H1 (cell line): ENCODE measurements around the gene TPMT. TPM values are rescaled to one million over a fixed set of nuclear protein-coding genes. Genes with fewer than 3 reads are reported as not detected.

Source experiments
- CTCF ChIA-PET: fragments of 300-600 bp; sonication (Branson Sonifier 250); formaldehyde crosslinking; loops from one replicate; lab custom pipeline; 2021; ENCODE audit not compliant: partially characterized antibody; lab: Charles Lee
- POLR2A ChIA-PET: fragments of 300-600 bp; sonication (Branson Sonifier 250); formaldehyde crosslinking; loops from one replicate; lab custom pipeline; 2021; ENCODE audit warnings: inconsistent platforms; ENCODE audit not compliant: partially characterized antibody; lab: Charles Lee
- DNase-seq, 2 experiments: peaks; one replicate each; pipeline versions ENCODE4 v3.0.0 to v3.0.0-alpha.2; 2010 to 2022; ENCODE audit warnings: low spot score in 2 of 2, low read depth in 1 of 2, mixed read lengths in 1 of 2
- FAIRE-seq: peaks from 2 replicates; lab custom pipeline; 2011; peaks lifted over from hg19 to GRCh38; lab: Jason Lieb, UNC
- H2AFZ ChIP-seq: 2 replicates; pipeline ENCODE4 v1.8.1; 2012; ENCODE audit warnings: low read length, inconsistent platforms
- H2AK5ac ChIP-seq: 2 replicates; pipeline ENCODE4 v1.6.1; 2013; ENCODE audit warnings: low read depth, low read length
- H2BK120ac ChIP-seq: replicated peaks from 2 replicates; pipeline ENCODE3; 2013; ENCODE audit warnings: low read depth, low read length, inconsistent platforms
- H2BK12ac ChIP-seq: 2 replicates; pipeline ENCODE4 v1.6.1; 2013; ENCODE audit warnings: low read depth, low read length
- H2BK15ac ChIP-seq: 2 replicates; pipeline ENCODE4 v1.6.1; 2013; ENCODE audit warnings: low read length
- H2BK20ac ChIP-seq: 2 replicates; pipeline ENCODE4 v1.6.1; 2013; ENCODE audit warnings: low read length
- H2BK5ac ChIP-seq: 2 replicates; pipeline ENCODE4 v1.6.1; 2013; ENCODE audit warnings: low read depth, low read length
- H3K14ac ChIP-seq: 2 replicates; pipeline ENCODE4 v1.6.1; 2013; ENCODE audit warnings: inconsistent platforms; ENCODE audit not compliant: insufficient read length
- H3K18ac ChIP-seq: 2 replicates; pipeline ENCODE4 v1.6.1; 2013; ENCODE audit warnings: low read length; ENCODE audit errors: extremely low read depth
- H3K23ac ChIP-seq: 2 replicates; pipeline ENCODE4 v1.6.1; 2013; ENCODE audit warnings: inconsistent platforms; ENCODE audit not compliant: insufficient read length
- H3K23me2 ChIP-seq: 2 replicates; pipeline ENCODE4 v1.6.1; 2013; ENCODE audit warnings: low read depth, low read length
- H3K27ac ChIP-seq: 2 replicates; pipeline ENCODE4 v1.6.1; 2011; ENCODE audit warnings: low read depth, low read length, inconsistent platforms
- H3K27me3 ChIP-seq, 4 experiments: replicated peaks in 1 of 4; 1 replicate in 1 of 4; 2 replicates in 3 of 4; pipeline versions ENCODE4 v1.6.1 to v1.8.1; 2011 to 2013; ENCODE audit warnings: low read length in 3 of 4, mild to moderate bottlenecking in 3 of 4, inconsistent platforms in 2 of 4, mixed read lengths in 2 of 4, moderate library complexity in 1 of 4; ENCODE audit not compliant: control insufficient read depth in 3 of 4, insufficient read depth in 3 of 4; ENCODE audit errors: extremely low read depth in 1 of 4
- H3K36me3 ChIP-seq, 4 experiments: 2 replicates each; pipeline versions ENCODE4 v1.6.1 to v1.8.1; 2011 to 2013; ENCODE audit warnings: mild to moderate bottlenecking in 4 of 4, low read length in 3 of 4, moderate library complexity in 2 of 4, control low read depth in 1 of 4, inconsistent platforms in 1 of 4; ENCODE audit not compliant: insufficient read depth in 4 of 4, control insufficient read depth in 2 of 4
- H3K4ac ChIP-seq: replicated peaks from 2 replicates; pipeline ENCODE3; 2013; ENCODE audit warnings: low read length, low read depth, mixed read lengths, inconsistent platforms; ENCODE audit not compliant: insufficient read length
- H3K4me1 ChIP-seq, 4 experiments: replicated peaks in 1 of 4; 1 replicate in 1 of 4; 2 replicates in 3 of 4; pipeline versions ENCODE4 v1.6.1 to v1.8.1; 2011 to 2013; ENCODE audit warnings: low read length in 3 of 4, inconsistent platforms in 2 of 4, mixed read lengths in 1 of 4; ENCODE audit not compliant: insufficient read depth in 4 of 4, control insufficient read depth in 3 of 4
- H3K4me2 ChIP-seq, 2 experiments: 2 replicates each; pipeline versions ENCODE4 v1.6.1 to v1.8.1; 2011 to 2013; ENCODE audit warnings: low read depth in 2 of 2, low read length in 2 of 2, control low read depth in 1 of 2, inconsistent platforms in 1 of 2, mild to moderate bottlenecking in 1 of 2; ENCODE audit not compliant: insufficient read depth in 1 of 2
- H3K4me3 ChIP-seq, 4 experiments: fragments of 200-600, 300-600 bp in 1 of 4; sonication (generic), shearing (Covaris generic), sonication (Bioruptor Twin) in 1 of 4; 2 replicates each; pipeline versions ENCODE4 v1.5.1 to v1.8.1; 2011 to 2016; ENCODE audit warnings: low read length in 4 of 4, low read depth in 3 of 4, control low read depth in 2 of 4, inconsistent platforms in 2 of 4, mild to moderate bottlenecking in 2 of 4, mixed read lengths in 1 of 4, moderate library complexity in 1 of 4; ENCODE audit not compliant: insufficient read depth in 2 of 4; ENCODE audit errors: extremely low read depth in 1 of 4
- H3K56ac ChIP-seq: replicated peaks from 2 replicates; pipeline ENCODE3; 2013; ENCODE audit warnings: low read depth, mild to moderate bottlenecking, mixed read lengths, low read length, inconsistent platforms; ENCODE audit not compliant: insufficient read length
- H3K79me1 ChIP-seq: 2 replicates; pipeline ENCODE4 v1.6.1; 2013; ENCODE audit warnings: low read depth, low read length, control low read depth
- H3K79me2 ChIP-seq, 2 experiments: 2 replicates each; pipeline versions ENCODE4 v1.6.1 to v1.8.1; 2012 to 2013; ENCODE audit warnings: low read length in 2 of 2, mild to moderate bottlenecking in 2 of 2, inconsistent platforms in 1 of 2; ENCODE audit not compliant: insufficient read depth in 2 of 2, control insufficient read depth in 1 of 2
- H3K9ac ChIP-seq, 4 experiments: replicated peaks in 1 of 4; 1 replicate in 1 of 4; 2 replicates in 3 of 4; pipeline versions ENCODE4 v1.6.1 to v1.8.1; 2011 to 2013; ENCODE audit warnings: low read depth in 3 of 4, low read length in 3 of 4, control low read depth in 2 of 4, mild to moderate bottlenecking in 2 of 4, moderate library complexity in 2 of 4, inconsistent platforms in 1 of 4; ENCODE audit errors: extremely low read depth in 1 of 4
- H3K9me3 ChIP-seq, 2 experiments: 2 replicates each; pipeline versions ENCODE4 v1.6.1 to v1.8.1; 2012 to 2013; ENCODE audit warnings: mild to moderate bottlenecking in 2 of 2, moderate library complexity in 2 of 2, control low read depth in 1 of 2, inconsistent platforms in 1 of 2, low read depth in 1 of 2, low read length in 1 of 2, mixed read lengths in 1 of 2; ENCODE audit not compliant: insufficient read depth in 2 of 2
- H4K20me1 ChIP-seq, 2 experiments: replicated peaks in 1 of 2; 2 replicates each; pipeline versions ENCODE3 to v1.8.1; 2011 to 2013; ENCODE audit warnings: inconsistent platforms in 2 of 2, low read length in 2 of 2, mild to moderate bottlenecking in 1 of 2; ENCODE audit not compliant: insufficient read depth in 2 of 2, control insufficient read depth in 1 of 2
- H4K5ac ChIP-seq: 2 replicates; pipeline ENCODE4 v1.6.1; 2013; ENCODE audit warnings: low read length, low read depth, mixed read lengths, inconsistent platforms; ENCODE audit not compliant: insufficient read length
- H4K8ac ChIP-seq: 2 replicates; pipeline ENCODE4 v1.8.0; 2013; ENCODE audit warnings: mild to moderate bottlenecking, moderate library complexity, low read length, inconsistent platforms; ENCODE audit not compliant: insufficient read depth; ENCODE audit errors: extremely low read depth
- H4K91ac ChIP-seq: replicated peaks from 2 replicates; pipeline ENCODE3; 2013; ENCODE audit warnings: low read length, mixed read lengths, inconsistent platforms; ENCODE audit not compliant: insufficient read length
- FOSL1 ChIP-seq: IDR thresholded peaks from 2 replicates; pipeline ENCODE4 v1.6.1; 2011; ENCODE audit warnings: mild to moderate bottlenecking, low read depth, low read length, moderate library complexity; ENCODE audit not compliant: insufficient read depth
- GTF2F1 ChIP-seq: IDR thresholded peaks from 2 replicates; pipeline ENCODE4 v1.6.1; 2012; ENCODE audit warnings: low read depth, low read length, improper control_type of control experiment, borderline replicate concordance
- TEAD4 ChIP-seq: IDR thresholded peaks from 2 replicates; pipeline ENCODE4 v1.6.1; 2012; ENCODE audit warnings: low read depth, low read length, inconsistent platforms, mixed read lengths
- WGBS, 2 experiments: shearing (Covaris generic) in 1 of 2; methylation state at CpG; one replicate each; pipeline versions ENCODE4 v1.1.6 to v1.1.7; 2013 to 2015; ENCODE audit warnings: low lambda C conversion rate in 2 of 2, mixed read lengths in 2 of 2, inconsistent platforms in 1 of 2, low coverage in 1 of 2, missing lambda C conversion rate in 1 of 2; ENCODE audit not compliant: insufficient replicate concordance in 2 of 2, insufficient coverage in 1 of 2, insufficient read length in 1 of 2; ENCODE audit errors: extremely low coverage in 1 of 2, missing lambda C conversion rate in 1 of 2; 5-methylcytosine and 5-hydroxymethylcytosine counted together
- polyA plus RNA-seq, 7 experiments: library from polyadenylated mRNA; depleted of rRNA in 3 of 7; stranded (reverse) in 5 of 7; unstranded in 2 of 7; fragments of >200 nt in 5 of 7; fragments of 200-250 nt in 2 of 7; gene quantifications; 1 replicate in 5 of 7; 2 replicates in 1 of 7; 4 replicates in 1 of 7; pipeline versions ENCODE4 v1.2.1 to v1.2.3, GENCODE V29; 2011 to 2013; ENCODE audit warnings: missing spikeins in 2 of 7, mixed read lengths in 2 of 7
- total RNA-seq: library from RNA; stranded (reverse); fragmentation: NEBNext Ultra II Directional; extraction: Animal tissue kit (Norgen Biotek cat#: 25700); gene quantifications from 2 replicates; pipeline ENCODE4 v1.2.1, GENCODE V29; 2021

TPMT gene
- total and polyA plus RNA-seq, 2 of the 8 experiments (the other 6 are each of a cell fraction or from before 2014, with no cell fraction given): 12.3 to 17.2 TPM

GRCh38 chr6:18126121-18126520 is 28.8 kb downstream of the TPMT start:
- Histone ChIP-seq H3K9ac (no peak overlapping the region), H3K79me1 (no peaks in the 10 kb centered on the region), H3K4me3 (no peak overlapping the region), H3K36me3 (no peaks in the 10 kb centered on the region; a peak in 3 of 8 replicates), H3K4me1 (peaks cover 0 to 7% (median 3%) of the 10 kb centered on the region in 4 experiments; a peak in 4 of 7 replicates), H3K23me2 (peaks cover 3% of the 10 kb centered on the region; the same call in 1 of the 2 replicates), H2BK120ac (no peak overlapping the region), H3K79me2 (no peaks in the 10 kb centered on the region), H3K4ac (no peak overlapping the region), H3K27me3 (peaks cover 0 to 20% (median 12%) of the 10 kb centered on the region in 4 experiments; a peak in 5 of 7 replicates), H3K14ac (no peak overlapping the region), H2AK5ac (no peak overlapping the region), H3K4me2 (no peak overlapping the region)
- POLR2A ChIA-PET: no interaction called here
- FAIRE-seq: no peak
- TF ChIP-seq FOSL1: no peak
- no peak for TF ChIP-seq GTF2F1
- no peak for TF ChIP-seq TEAD4
- TF ChIP-seq, all 59 proteins: peak for 0
- Histone ChIP-seq H2BK20ac (no peak overlapping the region), H4K8ac (no peak overlapping the region), H2BK12ac (no peak overlapping the region), H4K20me1 (no peaks in the 10 kb centered on the region), H3K23ac (no peak overlapping the region), H2AFZ (no peak overlapping the region), H3K18ac (no peak overlapping the region), H2BK15ac (no peak overlapping the region), H3K9me3 (peaks cover 0 to 4% of the 10 kb centered on the region in 2 experiments; a peak in 1 of 4 replicates), H4K91ac (no peak overlapping the region), H2BK5ac (no peak overlapping the region), H3K27ac (no peak overlapping the region), H4K5ac (no peak overlapping the region), H3K56ac (no peak overlapping the region)
- DNase-seq: no peak
- WGBS, 2 experiments: 62% methylated on average over 5 of the region's 5 CpGs; no CpG with 5 or more reads in 1 of the 2 experiments
- CTCF ChIA-PET: interaction anchor here (0.8 to 5.1 kb wide), 3 partner anchors 13 to 322 kb away, joined by 3 to 27 read pairs (median 4); no protein-coding TSS in a partner anchor
